NOMO-1 treated with dmso at 0.1 percent for 144 hours (cell line): Measurements from ENCODE around the gene NCSTN.
A peak's percentile ranks its signal among the peaks of the same experiment; 100 is the strongest.
"Not testable (repeated sequence)": the region's sequence is repeated elsewhere in the genome, so short reads cannot be mapped to it uniquely, and the experiment has no call there.

Experiments used
- DNase-seq: peaks from one replicate; lab custom pipeline; 2025; ENCODE audit not compliant: unreplicated experiment; lab: John Stamatoyannopoulos, UW

Gene NCSTN

GRCh38 chr1:160370561-160371345 lies 27.6 kb downstream of the NCSTN start:
- no peak for DNase-seq

- no peak for DNase-seq
Observed at GRCh38 chr1:160371346-160371631, 28.1 kb downstream of the NCSTN start.

GRCh38 chr1:160371756-160372155 lies 28.6 kb downstream of the NCSTN start:
- DNase-seq, result no peak

- peak; percentile 33 for DNase-seq
Observed at GRCh38 chr1:160373696-160374095, 30.5 kb downstream of the NCSTN start.

- no peak for DNase-seq
Observed at GRCh38 chr1:160374306-160375110, 31.3 kb downstream of the NCSTN start.

- DNase-seq, result no peak
Observed at GRCh38 chr1:160375788-160376524, 32.8 kb downstream of the NCSTN start.

GRCh38 chr1:160376525-160377131 lies 33.4 kb downstream of the NCSTN start:
- peak; percentile 53 for DNase-seq

- DNase-seq, result no peak
Observed at GRCh38 chr1:160377585-160378206, 34.5 kb downstream of the NCSTN start.

- DNase-seq, result not testable (repeated sequence)
Observed at GRCh38 chr1:160384812-160385211, 41.6 kb downstream of the NCSTN start.

- not testable (repeated sequence) for DNase-seq
Observed at GRCh38 chr1:160388406-160388805, 45.2 kb downstream of the NCSTN start.

- no peak for DNase-seq
Observed at GRCh38 chr1:160394673-160395072, 51.5 kb downstream of the NCSTN start.

GRCh38 chr1:160397651-160398050 lies 54.5 kb downstream of the NCSTN start:
- no peak for DNase-seq

GRCh38 chr1:160398823-160399222 lies 55.6 kb downstream of the NCSTN start:
- no peak for DNase-seq

GRCh38 chr1:160399544-160400222 lies 56.5 kb downstream of the NCSTN start:
- no peak for DNase-seq

- no peak for DNase-seq
Observed at GRCh38 chr1:160400223-160400645, 57.1 kb downstream of the NCSTN start, which contains the start of gene VANGL2. Gene VANGL2, plus strand, starts transcription at chr1:160400564. Its CDS starts 15,274 bp downstream, at chr1:160415838.

- DNase-seq, result no peak
Observed at GRCh38 chr1:160400646-160401486, 57.7 kb downstream of the NCSTN start.

- DNase-seq, result no peak
Observed at GRCh38 chr1:160401487-160401805, 58.3 kb downstream of the NCSTN start.

- DNase-seq, result no peak
Observed at GRCh38 chr1:160402001-160402795, 59.0 kb downstream of the NCSTN start.

- no peak for DNase-seq
Observed at GRCh38 chr1:160403244-160403643, 60.1 kb downstream of the NCSTN start.
